ENCODE measurements around the gene RRP12.

RRP12 gene

GRCh38 chr10:97307866-97308780 lies 93.0 kb downstream of the RRP12 start:
- no peaks in the 10 kb centered on the region for H3K27me3 Mint-ChIP-seq
- H3K27ac Mint-ChIP-seq: no peak overlapping the region
- no peaks in the 10 kb centered on the region for H3K9me3 Mint-ChIP-seq
- DNase-seq: no peak
- H3K4me3 Mint-ChIP-seq: no peak overlapping the region
- H3K36me3 Mint-ChIP-seq (ENCODE audit: low read depth): no peaks in the 10 kb centered on the region
- no peaks in the 10 kb centered on the region for H3K4me1 Mint-ChIP-seq (ENCODE audit: low read depth)

- H3K27ac Mint-ChIP-seq: no peak overlapping the region
- H3K4me3 Mint-ChIP-seq: no peak overlapping the region
- no peaks in the 10 kb centered on the region for H3K27me3 Mint-ChIP-seq
- H3K4me1 Mint-ChIP-seq (ENCODE audit: low read depth): no peaks in the 10 kb centered on the region
- DNase-seq: no peak
- no peaks in the 10 kb centered on the region for H3K36me3 Mint-ChIP-seq (ENCODE audit: low read depth)
- H3K9me3 Mint-ChIP-seq: no peaks in the 10 kb centered on the region
These were observed 93.7 kb downstream of the RRP12 start for GRCh38 chr10:97307441-97307840.
